Esophagus squamous epithelium (tissue), 5 donors: Measurements from ENCODE around the gene UBE2L3. TPM values are rescaled to one million over a fixed set of nuclear protein-coding genes. Genes with fewer than 3 reads are reported as not detected.

Experiments
- DNase-seq: peaks from one replicate; lab custom pipeline; 2025; lab: John Stamatoyannopoulos, UW
- H3K27ac ChIP-seq, 4 donors: fragments of 200-600 bp; sonication (generic); one replicate each; pipeline ENCODE4 v1.5.1; 2016 to 2019; ENCODE audit warnings: mild to moderate bottlenecking in 1 of 4
- H3K27me3 ChIP-seq, 4 donors: fragments of 200-600 bp; sonication (generic); 1 replicate in 3 of 4; 2 replicates in 1 of 4; pipeline versions ENCODE4 v1.5.1 to v1.6.0; 2017 to 2021; ENCODE audit warnings: antibody characterized with exemption in 1 of 4
- H3K36me3 ChIP-seq, 3 donors: fragments of 200-600 bp; sonication (generic); one replicate each; pipeline ENCODE4 v1.5.1; 2016 to 2019
- H3K4me1 ChIP-seq, 3 donors: fragments of 200-600 bp; sonication (generic); one replicate each; pipeline ENCODE4 v1.5.1; 2017 to 2019
- H3K4me3 ChIP-seq, 4 donors: fragments of 200-600 bp; sonication (generic); 1 replicate in 3 of 4; 2 replicates in 1 of 4; pipeline ENCODE4 v1.5.1; 2016 to 2019; ENCODE audit warnings: mild to moderate bottlenecking in 2 of 4, moderate library complexity in 1 of 4
- H3K9me3 ChIP-seq, 3 donors: fragments of 200-600 bp; sonication (generic); one replicate each; pipeline ENCODE4 v1.5.1; 2016 to 2019
- CTCF ChIP-seq, 6 experiments: fragments of 450-650 bp in 4 of 6; fragments of 200-600 bp in 2 of 6; sonication (generic) in 2 of 6; IDR thresholded peaks; one replicate each; pipeline ENCODE4 v1.5.1; 2016 to 2019; ENCODE audit warnings: antibody characterized with exemption in 6 of 6, mild to moderate bottlenecking in 4 of 6, moderate library complexity in 4 of 6
- POLR2A ChIP-seq, 4 donors: fragments of 450-650 bp; IDR thresholded peaks; one replicate each; pipeline ENCODE4 v1.6.1; 2017; ENCODE audit warnings: antibody characterized with exemption in 4 of 4, mild to moderate bottlenecking in 4 of 4, moderate library complexity in 3 of 4
- WGBS, 2 donors: methylation state at CpG; one replicate each; pipeline ENCODE4 v1.1.5; 2018; 5-methylcytosine and 5-hydroxymethylcytosine counted together
- intact Hi-C: fragments of 100-400 bp; cut with DNase I; formaldehyde crosslinking; loops from one replicate; pipeline ENCODE4 v1.15.0; 2022
- total RNA-seq, 4 donors: library from RNA; depleted of rRNA; stranded (reverse); fragments of >200 nt; gene quantifications; one replicate each; pipeline ENCODE4 v1.1.0, GENCODE V29; 2016
- donor health status: DM: yes; HTN: yes; CAD: no.

The UBE2L3 gene
- total RNA-seq, 4 donors from 2014 or later, result 34.7 to 53.8 (median 44.7) TPM

GRCh38 chr22:21650280-21650679, 82.8 kb downstream of the UBE2L3 start:
- DNase-seq, result no peak
- Histone ChIP-seq H3K4me3 (no peak overlapping the region), H3K36me3 (peaks cover 0 to 22% (median 0%) of the 10 kb centered on the region in 3 donors), H3K27me3 (peaks cover 0 to 5% (median 0%) of the 10 kb centered on the region in 4 donors), H3K4me1 (peaks cover 13 to 34% (median 20%) of the 10 kb centered on the region in 3 donors), H3K9me3 (no peaks in the 10 kb centered on the region), H3K27ac (no peak overlapping the region)
- intact Hi-C loops, result no loop called here
- TF ChIP-seq CTCF (IDR thresholded peaks at IDR 0.05), result no peak
- 95 to 100% methylated on average over 7 of the region's 7 CpGs for WGBS, 2 donors

- TF ChIP-seq POLR2A (IDR thresholded peaks at IDR 0.05) (peak in 1 of 4 donors; percentile 18), CTCF (IDR thresholded peaks at IDR 0.05) (no peak)
- 20% methylated on average over 1 of the region's 6 CpGs; no CpG with 5 or more reads in 1 of the 2 donors for WGBS, 2 donors
- peaks cover 13 to 35% (median 20%) of the 10 kb centered on the region in 3 donors for H3K4me1 ChIP-seq
- H3K27ac ChIP-seq, result peak overlapping the region in 1 of 4 donors; percentile 21
- peaks cover 0 to 5% (median 0%) of the 10 kb centered on the region in 4 donors for H3K27me3 ChIP-seq
- H3K4me3 ChIP-seq, result peak overlapping the region; percentile 39 to 87 (median 56)
- no peak for DNase-seq
- intact Hi-C loops, result no loop called here
- H3K36me3 ChIP-seq, result peaks cover 0 to 16% (median 0%) of the 10 kb centered on the region in 3 donors
- no peaks in the 10 kb centered on the region for H3K9me3 ChIP-seq
Measured at GRCh38 chr22:21650823-21651520, 83.5 kb downstream of the UBE2L3 start.

DNA sequence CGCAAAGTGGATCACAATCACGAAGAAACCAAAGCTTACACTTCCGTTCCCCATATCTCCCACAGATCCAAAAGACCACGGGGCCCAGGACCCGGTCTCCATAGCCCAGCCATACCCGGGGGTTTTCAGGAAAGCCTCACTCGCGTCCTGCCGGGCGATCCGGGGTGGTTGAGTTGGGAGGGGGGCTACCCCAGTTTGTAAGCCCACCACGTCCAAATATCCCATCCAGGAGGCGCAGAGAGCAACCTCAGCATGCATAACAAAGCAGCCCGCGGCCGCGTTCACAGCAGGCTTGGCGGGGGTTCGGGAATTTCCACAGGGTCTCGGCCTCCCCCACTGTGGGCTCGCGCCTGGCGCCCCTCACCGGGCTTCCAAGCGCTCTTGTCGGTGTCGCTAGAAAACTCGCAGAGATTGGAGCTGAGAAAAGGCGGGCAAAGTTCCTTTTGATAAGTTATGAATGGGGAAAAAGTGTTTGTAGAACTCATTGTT, 84.1 kb downstream of the UBE2L3 start:
- 0 to 12% methylated on average over 14 to 16 of the region's 29 CpGs for WGBS, 2 donors
- intact Hi-C loops, result no loop called here
- TF ChIP-seq POLR2A (IDR thresholded peaks at IDR 0.05) (no peak), CTCF (IDR thresholded peaks at IDR 0.05) (no peak)
- Histone ChIP-seq H3K4me3 (peak overlapping the region; percentile 39 to 87 (median 56)), H3K9me3 (no peaks in the 10 kb centered on the region), H3K4me1 (peaks cover 13 to 36% (median 16%) of the 10 kb centered on the region in 3 donors), H3K27me3 (peaks cover 0 to 6% (median 0%) of the 10 kb centered on the region in 4 donors), H3K27ac (peak overlapping the region in 3 of 4 donors; percentile 21 to 51 (median 27)), H3K36me3 (peaks cover 0 to 12% (median 0%) of the 10 kb centered on the region in 3 donors)
- no peak for DNase-seq

DNA sequence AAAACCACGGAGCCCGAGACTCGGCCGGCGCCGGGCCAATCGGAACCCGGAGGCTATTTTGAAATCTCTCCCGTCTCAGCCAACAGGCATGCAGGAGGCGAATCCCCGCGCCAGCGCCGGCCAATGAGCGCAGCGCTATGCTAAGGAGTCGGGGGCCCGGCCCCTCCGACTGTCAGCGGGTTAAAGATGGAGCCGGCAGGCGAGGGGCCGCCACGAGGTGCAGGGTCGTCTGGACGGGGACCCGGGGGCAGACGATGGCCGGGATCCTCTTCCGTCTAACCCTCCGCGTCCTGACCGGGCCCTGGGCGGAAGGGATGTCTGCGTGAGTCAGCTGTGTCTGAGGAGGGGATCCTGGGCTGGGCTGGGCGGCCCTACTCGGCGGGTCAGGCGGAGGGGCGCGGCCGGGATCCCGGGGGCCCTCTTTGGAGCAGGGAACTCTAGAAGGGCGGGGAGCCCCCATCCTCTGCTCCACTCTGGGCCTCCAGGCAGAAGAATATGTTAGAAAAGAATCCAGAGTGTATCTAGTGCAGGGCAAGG, 84.6 kb downstream of the UBE2L3 start:
- Histone ChIP-seq H3K27ac (peak overlapping the region; percentile 21 to 66 (median 50)), H3K4me3 (peak overlapping the region; percentile 39 to 87 (median 56)), H3K9me3 (no peaks in the 10 kb centered on the region), H3K27me3 (peaks cover 0 to 12% (median 0%) of the 10 kb centered on the region in 4 donors), H3K36me3 (peaks cover 0 to 12% (median 0%) of the 10 kb centered on the region in 3 donors), H3K4me1 (peaks cover 14 to 37% (median 16%) of the 10 kb centered on the region in 3 donors)
- no peak for TF ChIP-seq CTCF (IDR thresholded peaks at IDR 0.05)
- TF ChIP-seq POLR2A (IDR thresholded peaks at IDR 0.05), result no peak
- intact Hi-C loops, result no loop called here
- 0% methylated on average over 5 to 38 of the region's 44 CpGs for WGBS, 2 donors
- DNase-seq, result peak; percentile 25
